CD14-positive monocyte (primary cell): ENCODE results near the gene ARMC5. TPM values are rescaled to one million over a fixed set of nuclear protein-coding genes. Genes with fewer than 3 reads are reported as not detected.

ENCODE experiments used
- DNase-seq, 3 donors: peaks; one replicate each; pipeline ENCODE4 v3.0.0-alpha.2; 2011 to 2022
- H2AFZ ChIP-seq: 2 replicates; pipeline ENCODE4 v1.6.0; 2012; ENCODE audit warnings: mild to moderate bottlenecking, low read depth, low read length, inconsistent platforms; ENCODE audit not compliant: insufficient read depth, poor library complexity, severe bottlenecking
- H3K27ac ChIP-seq, 2 donors: 1 replicate in 1 of 2; 2 replicates in 1 of 2; pipeline ENCODE4 v1.5.1; 2012 to 2013; ENCODE audit warnings: low read length in 2 of 2, control low read depth in 1 of 2, inconsistent platforms in 1 of 2, low read depth in 1 of 2, mild to moderate bottlenecking in 1 of 2
- H3K27me3 ChIP-seq, 2 donors: one replicate each; pipeline versions ENCODE4 v1.6.0 to v1.6.1; 2011 to 2013; ENCODE audit warnings: low read length in 2 of 2; ENCODE audit not compliant: control insufficient read depth in 2 of 2, insufficient read depth in 2 of 2
- H3K36me3 ChIP-seq, 2 donors: replicated peaks in 1 of 2; 1 replicate in 1 of 2; 2 replicates in 1 of 2; pipeline versions ENCODE4 v1.5.1 to v1.6.1; 2012 to 2013; ENCODE audit warnings: low read length in 2 of 2, control low read depth in 1 of 2, inconsistent platforms in 1 of 2, mild to moderate bottlenecking in 1 of 2; ENCODE audit not compliant: insufficient read depth in 2 of 2, control insufficient read depth in 1 of 2
- H3K4me1 ChIP-seq, 2 donors: 1 replicate in 1 of 2; 2 replicates in 1 of 2; pipeline versions ENCODE4 v1.5.1 to v1.6.1; 2012 to 2013; ENCODE audit warnings: low read length in 2 of 2, control low read depth in 1 of 2, inconsistent platforms in 1 of 2, mild to moderate bottlenecking in 1 of 2, moderate library complexity in 1 of 2; ENCODE audit not compliant: insufficient read depth in 2 of 2, control insufficient read depth in 1 of 2
- H3K4me2 ChIP-seq: replicated peaks from 2 replicates; pipeline ENCODE3; 2012; ENCODE audit warnings: low read length, moderate library complexity, mild to moderate bottlenecking; ENCODE audit not compliant: poor library complexity, severe bottlenecking; ENCODE audit errors: extremely low read depth
- H3K4me3 ChIP-seq, 3 experiments: fragments of 200-600 bp in 1 of 3; sonication (generic) in 1 of 3; replicated peaks in 1 of 3; 1 replicate in 2 of 3; 2 replicates in 1 of 3; pipeline ENCODE4 v1.5.1; 2011 to 2013; ENCODE audit warnings: low read length in 3 of 3, mild to moderate bottlenecking in 3 of 3, control low read depth in 2 of 3, low read depth in 2 of 3, inconsistent platforms in 1 of 3, moderate library complexity in 1 of 3
- H3K79me2 ChIP-seq: 2 replicates; pipeline ENCODE4 v1.6.0; 2012; ENCODE audit warnings: mild to moderate bottlenecking, control low read depth, inconsistent platforms, low read length, moderate library complexity; ENCODE audit not compliant: insufficient read depth
- H3K9ac ChIP-seq: 2 replicates; pipeline ENCODE4 v1.6.0; 2017; ENCODE audit warnings: low read length, mild to moderate bottlenecking; ENCODE audit not compliant: insufficient read depth, poor library complexity, severe bottlenecking
- H3K9me3 ChIP-seq, 2 donors: replicated peaks in 1 of 2; 1 replicate in 1 of 2; 2 replicates in 1 of 2; pipeline versions ENCODE4 v1.5.1 to v1.6.1; 2012 to 2013; ENCODE audit warnings: low read length in 2 of 2, control low read depth in 1 of 2; ENCODE audit not compliant: control insufficient read depth in 1 of 2, insufficient read depth in 1 of 2
- H4K20me1 ChIP-seq: 2 replicates; pipeline ENCODE4 v1.6.0; 2012; ENCODE audit warnings: mild to moderate bottlenecking, low read length, control low read depth, moderate library complexity; ENCODE audit not compliant: insufficient read depth
- H3K27ac Mint-ChIP-seq, 7 donors: one replicate each; pipeline ENCODE4 v1.8.0; 2020; ENCODE audit warnings: mild to moderate bottlenecking in 7 of 7, mixed read lengths in 7 of 7, moderate library complexity in 6 of 7, inconsistent platforms in 2 of 7
- H3K27me3 Mint-ChIP-seq, 3 donors: one replicate each; pipeline ENCODE4 v1.8.0; 2021 to 2022; ENCODE audit warnings: low read depth in 3 of 3, mild to moderate bottlenecking in 3 of 3, mixed read lengths in 3 of 3, moderate library complexity in 3 of 3, inconsistent platforms in 1 of 3
- H3K36me3 Mint-ChIP-seq, 2 donors: one replicate each; pipeline ENCODE4 v1.8.0; 2020; ENCODE audit warnings: mixed read lengths in 2 of 2, inconsistent platforms in 1 of 2, mild to moderate bottlenecking in 1 of 2
- H3K4me1 Mint-ChIP-seq: one replicate; pipeline ENCODE4 v1.8.0; 2020; ENCODE audit warnings: mild to moderate bottlenecking, mixed read lengths
- H3K4me3 Mint-ChIP-seq, 2 donors: one replicate each; pipeline ENCODE4 v1.8.0; 2020; ENCODE audit warnings: mild to moderate bottlenecking in 2 of 2, mixed read lengths in 2 of 2, moderate library complexity in 1 of 2
- H3K9me3 Mint-ChIP-seq, 7 donors: one replicate each; pipeline ENCODE4 v1.8.0; 2020 to 2022; ENCODE audit warnings: mixed read lengths in 7 of 7, mild to moderate bottlenecking in 6 of 7, moderate library complexity in 6 of 7, inconsistent platforms in 2 of 7
- WGBS: methylation state at CpG from one replicate; pipeline ENCODE4 v1.1.5; 2013; ENCODE audit warnings: missing lambda C conversion rate; ENCODE audit not compliant: insufficient coverage; 5-methylcytosine and 5-hydroxymethylcytosine counted together
- intact Hi-C, 2 donors: fragments of 100-400 bp; cut with micrococcal nuclease; formaldehyde crosslinking; loops; one replicate each; pipeline versions ENCODE4 v1.15.0 to v1.15.1; 2023
- polyA plus RNA-seq, 3 donors: library from polyadenylated mRNA; depleted of rRNA in 1 of 3; unstranded in 2 of 3; stranded (reverse) in 1 of 3; fragments of 300-500 nt in 2 of 3; fragments of >200 nt in 1 of 3; fragmentation: Illumina TruSeq in 2 of 3; gene quantifications; 1 replicate in 2 of 3; 2 replicates in 1 of 3; pipeline ENCODE4 v1.2.3, GENCODE V29; 2012 to 2021
- TF ChIP-seq, protein P1 (sequence below): fragments of 200-600 bp; IDR thresholded peaks from one replicate; pipeline ENCODE4 v1.8.0; 2022; ENCODE audit warnings: antibody characterized with exemption, mild to moderate bottlenecking

Gene ARMC5
- polyA plus RNA-seq, 3 donors = 2.9 to 9.3 (median 4.2) TPM

DNA sequence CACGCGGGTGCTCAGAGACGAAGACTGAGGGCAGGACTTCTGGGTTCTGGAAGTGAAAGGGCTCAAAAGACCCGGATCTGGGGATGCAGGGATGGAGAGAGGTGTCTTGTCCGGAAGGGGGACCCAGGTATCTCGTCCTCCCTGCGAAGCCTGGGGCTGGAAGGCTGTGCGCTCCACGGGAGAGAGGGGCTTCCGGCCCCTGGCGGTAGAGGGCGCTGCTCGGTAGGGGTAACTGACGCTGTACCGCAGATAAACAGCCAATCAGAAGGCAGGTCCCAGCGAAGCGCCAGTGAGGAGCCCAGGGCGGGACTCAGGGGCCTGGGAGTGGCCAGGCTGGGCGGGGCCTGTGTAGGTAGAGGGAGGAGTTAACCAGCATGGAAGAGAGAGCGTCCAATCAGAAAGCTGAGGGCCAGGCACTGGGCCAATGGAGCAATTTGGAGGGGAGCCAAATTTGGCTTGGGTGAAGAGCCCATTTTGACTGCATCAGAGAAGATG, 13.5 kb downstream of the ARMC5 start:
- Mint-ChIP-seq H3K9me3 (peaks cover 5 to 15% (median 7%) of the 10 kb centered on the region in 7 donors), H3K27me3 (peaks cover 3 to 58% (median 39%) of the 10 kb centered on the region in 3 donors), H3K27ac (no peak overlapping the region), H3K36me3 (peaks cover 3% of the 10 kb centered on the region in 2 donors), H3K4me3 (peak overlapping the region in 1 of 2 donors; percentile 86), H3K4me1 (peaks cover 32% of the 10 kb centered on the region)
- Histone ChIP-seq H3K4me1 (peaks cover 25 to 33% of the 10 kb centered on the region in 2 donors), H3K9ac (no peak overlapping the region), H3K4me3 (peak overlapping the region in 1 of 3 experiments; percentile 65), H4K20me1 (no peaks in the 10 kb centered on the region), H2AFZ (no peak overlapping the region), H3K36me3 (no peaks in the 10 kb centered on the region), H3K9me3 (peaks cover 0 to 5% of the 10 kb centered on the region in 2 donors), H3K27me3 (peaks cover 0 to 27% of the 10 kb centered on the region in 2 donors), H3K4me2 (peak overlapping the region; percentile 74), H3K27ac (no peak overlapping the region), H3K79me2 (no peaks in the 10 kb centered on the region)
- intact Hi-C loops = no loop called here
- WGBS = 74% methylated on average over 17 of the region's 20 CpGs
- peak in 2 of 3 donors; percentile 16 to 39 for DNase-seq
- TF ChIP-seq, protein P1, sequence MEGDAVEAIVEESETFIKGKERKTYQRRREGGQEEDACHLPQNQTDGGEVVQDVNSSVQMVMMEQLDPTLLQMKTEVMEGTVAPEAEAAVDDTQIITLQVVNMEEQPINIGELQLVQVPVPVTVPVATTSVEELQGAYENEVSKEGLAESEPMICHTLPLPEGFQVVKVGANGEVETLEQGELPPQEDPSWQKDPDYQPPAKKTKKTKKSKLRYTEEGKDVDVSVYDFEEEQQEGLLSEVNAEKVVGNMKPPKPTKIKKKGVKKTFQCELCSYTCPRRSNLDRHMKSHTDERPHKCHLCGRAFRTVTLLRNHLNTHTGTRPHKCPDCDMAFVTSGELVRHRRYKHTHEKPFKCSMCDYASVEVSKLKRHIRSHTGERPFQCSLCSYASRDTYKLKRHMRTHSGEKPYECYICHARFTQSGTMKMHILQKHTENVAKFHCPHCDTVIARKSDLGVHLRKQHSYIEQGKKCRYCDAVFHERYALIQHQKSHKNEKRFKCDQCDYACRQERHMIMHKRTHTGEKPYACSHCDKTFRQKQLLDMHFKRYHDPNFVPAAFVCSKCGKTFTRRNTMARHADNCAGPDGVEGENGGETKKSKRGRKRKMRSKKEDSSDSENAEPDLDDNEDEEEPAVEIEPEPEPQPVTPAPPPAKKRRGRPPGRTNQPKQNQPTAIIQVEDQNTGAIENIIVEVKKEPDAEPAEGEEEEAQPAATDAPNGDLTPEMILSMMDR = peak; percentile 29

DNA sequence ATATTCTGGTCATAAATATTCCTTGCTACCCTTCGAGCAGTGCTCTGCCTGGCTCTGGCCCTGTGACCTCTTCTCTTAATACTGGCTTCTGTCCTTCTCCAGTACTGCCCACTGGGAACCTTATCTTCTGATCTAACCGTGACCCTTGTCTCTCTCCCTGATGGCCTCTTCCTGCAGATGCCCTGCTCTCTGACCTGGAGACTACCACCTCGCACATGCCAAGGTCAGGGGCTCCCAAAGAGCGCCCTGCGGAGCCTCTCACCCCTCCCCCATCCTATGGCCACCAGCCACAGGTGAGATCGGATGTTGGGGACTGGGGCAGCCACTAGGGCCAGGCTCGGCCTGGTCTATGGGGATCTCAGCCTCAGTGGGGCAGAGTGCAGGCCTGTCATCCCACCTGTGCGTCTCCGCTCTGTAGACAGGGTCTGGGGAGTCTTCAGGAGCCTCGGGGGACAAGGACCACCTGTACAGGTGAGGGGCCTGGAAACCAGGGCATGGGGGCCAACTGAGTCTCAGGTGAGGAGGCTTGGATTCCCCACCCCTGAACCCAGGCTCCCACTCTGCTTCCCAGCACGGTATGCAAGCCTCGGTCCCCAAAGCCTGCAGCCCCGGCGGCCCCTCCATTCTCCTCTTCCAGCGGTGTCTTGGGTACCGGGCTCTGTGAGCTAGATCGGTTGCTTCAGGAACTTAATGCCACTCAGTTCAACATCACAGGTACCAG, 14.1 kb downstream of the ARMC5 start:
- H3K4me1 ChIP-seq = peaks cover 26 to 35% of the 10 kb centered on the region in 2 donors
- no peak for DNase-seq
- H3K79me2 ChIP-seq = no peaks in the 10 kb centered on the region
- H3K4me3 Mint-ChIP-seq = no peak overlapping the region
- WGBS = 92% methylated on average over 14 of the region's 17 CpGs
- peak overlapping the region in 1 of 7 donors; percentile 12 for H3K27ac Mint-ChIP-seq
- H3K36me3 ChIP-seq = no peaks in the 10 kb centered on the region
- peaks cover 3% of the 10 kb centered on the region in 2 donors for H3K36me3 Mint-ChIP-seq
- intact Hi-C loops = no loop called here
- H3K9me3 Mint-ChIP-seq = peaks cover 5 to 15% (median 7%) of the 10 kb centered on the region in 7 donors
- no peak overlapping the region for H3K9ac ChIP-seq
- H3K27ac ChIP-seq = no peak overlapping the region
- TF ChIP-seq, protein P1 = no peak
- H3K4me3 ChIP-seq = no peak overlapping the region
- H4K20me1 ChIP-seq = no peaks in the 10 kb centered on the region
- no peak overlapping the region for H3K4me2 ChIP-seq
- H3K9me3 ChIP-seq = peaks cover 0 to 5% of the 10 kb centered on the region in 2 donors
- peaks cover 36% of the 10 kb centered on the region for H3K4me1 Mint-ChIP-seq
- H2AFZ ChIP-seq = no peak overlapping the region
- peaks cover 4 to 59% (median 45%) of the 10 kb centered on the region in 3 donors for H3K27me3 Mint-ChIP-seq
- peaks cover 0 to 29% of the 10 kb centered on the region in 2 donors for H3K27me3 ChIP-seq
